ENCODE data around the gene SRBD1. TPM values are rescaled to one million over a fixed set of nuclear protein-coding genes. Genes with fewer than 3 reads are reported as not detected.

Gene SRBD1
- total RNA-seq, 4 donors from 2014 or later = 13.5 to 36.2 (median 26.8) TPM

DNA sequence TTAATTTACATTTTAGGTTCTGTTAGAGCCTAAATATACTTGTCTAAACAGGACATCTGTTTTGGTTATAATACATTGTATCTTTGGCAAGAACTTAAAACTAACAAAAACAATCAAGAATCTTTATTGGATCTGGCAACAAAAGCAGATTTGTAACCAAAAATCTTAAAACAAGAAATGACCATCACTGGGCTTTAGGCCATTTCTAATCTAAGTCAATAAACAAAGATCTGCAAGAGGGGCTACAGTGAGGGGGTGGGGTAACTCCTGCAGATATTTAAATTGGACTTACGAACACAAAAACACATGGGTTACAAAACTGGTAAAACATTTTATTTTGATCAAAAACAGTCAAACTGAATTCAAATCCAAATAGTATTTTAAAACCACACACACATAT is 77.3 kb downstream of the SRBD1 start:
- Histone ChIP-seq H3K4me3 (no peak overlapping the region), H3K27ac (no peak overlapping the region), H3K36me3 (no peaks in the 10 kb centered on the region), H3K4me1 (no peaks in the 10 kb centered on the region), H3K9me3 (no peaks in the 10 kb centered on the region), H3K27me3 (no peaks in the 10 kb centered on the region)
- TF ChIP-seq POLR2AphosphoS5 (IDR thresholded peaks at IDR 0.05) = no peak
- TF ChIP-seq, protein P1, sequence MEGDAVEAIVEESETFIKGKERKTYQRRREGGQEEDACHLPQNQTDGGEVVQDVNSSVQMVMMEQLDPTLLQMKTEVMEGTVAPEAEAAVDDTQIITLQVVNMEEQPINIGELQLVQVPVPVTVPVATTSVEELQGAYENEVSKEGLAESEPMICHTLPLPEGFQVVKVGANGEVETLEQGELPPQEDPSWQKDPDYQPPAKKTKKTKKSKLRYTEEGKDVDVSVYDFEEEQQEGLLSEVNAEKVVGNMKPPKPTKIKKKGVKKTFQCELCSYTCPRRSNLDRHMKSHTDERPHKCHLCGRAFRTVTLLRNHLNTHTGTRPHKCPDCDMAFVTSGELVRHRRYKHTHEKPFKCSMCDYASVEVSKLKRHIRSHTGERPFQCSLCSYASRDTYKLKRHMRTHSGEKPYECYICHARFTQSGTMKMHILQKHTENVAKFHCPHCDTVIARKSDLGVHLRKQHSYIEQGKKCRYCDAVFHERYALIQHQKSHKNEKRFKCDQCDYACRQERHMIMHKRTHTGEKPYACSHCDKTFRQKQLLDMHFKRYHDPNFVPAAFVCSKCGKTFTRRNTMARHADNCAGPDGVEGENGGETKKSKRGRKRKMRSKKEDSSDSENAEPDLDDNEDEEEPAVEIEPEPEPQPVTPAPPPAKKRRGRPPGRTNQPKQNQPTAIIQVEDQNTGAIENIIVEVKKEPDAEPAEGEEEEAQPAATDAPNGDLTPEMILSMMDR (IDR thresholded peaks at IDR 0.05) = no peak
- TF ChIP-seq EP300 (IDR thresholded peaks at IDR 0.05; ENCODE audit: low read depth) = no peak
- TF ChIP-seq POLR2A (IDR thresholded peaks at IDR 0.05) = no peak
- in situ Hi-C loops (cut with MboI; ENCODE audit: low pct_ligation_motif_present in 1 of 4, low pct_unique_long_range_greater_than_20kb in 1 of 4, low sequenced_read_pairs in 3 of 4) (no loop called here), intact Hi-C loops (cut with DNase I; ENCODE audit: low total_unique reads) (no loop called here)
- 69 to 90% methylated on average over 1 of the region's 1 CpG for WGBS, 2 donors (ENCODE audit: low coverage in 1 of 2)
- DNase-seq = no peak

DNA sequence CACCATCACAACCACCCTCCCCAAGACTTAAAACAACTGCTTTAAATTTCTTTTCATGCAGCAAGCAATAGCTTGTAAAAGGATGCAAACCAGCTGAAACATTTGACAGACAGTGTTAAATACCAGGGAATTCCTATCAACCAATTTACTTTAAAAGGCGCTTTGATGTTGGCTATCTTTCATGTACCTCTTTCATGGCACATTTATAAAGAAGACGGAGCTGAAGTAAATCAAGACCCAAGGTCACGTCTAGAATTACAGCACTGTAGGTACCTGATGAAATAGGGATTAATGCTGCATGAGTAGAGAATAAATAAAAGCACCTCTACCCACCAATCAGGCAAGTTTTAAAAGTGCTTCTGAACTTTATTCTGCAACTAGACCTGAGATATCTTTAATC is 78.9 kb downstream of the SRBD1 start:
- in situ Hi-C loops (cut with MboI; ENCODE audit: low pct_ligation_motif_present in 1 of 4, low pct_unique_long_range_greater_than_20kb in 1 of 4, low sequenced_read_pairs in 3 of 4) (no loop called here), intact Hi-C loops (cut with DNase I; ENCODE audit: low total_unique reads) (no loop called here)
- DNase-seq = no peak

DNA sequence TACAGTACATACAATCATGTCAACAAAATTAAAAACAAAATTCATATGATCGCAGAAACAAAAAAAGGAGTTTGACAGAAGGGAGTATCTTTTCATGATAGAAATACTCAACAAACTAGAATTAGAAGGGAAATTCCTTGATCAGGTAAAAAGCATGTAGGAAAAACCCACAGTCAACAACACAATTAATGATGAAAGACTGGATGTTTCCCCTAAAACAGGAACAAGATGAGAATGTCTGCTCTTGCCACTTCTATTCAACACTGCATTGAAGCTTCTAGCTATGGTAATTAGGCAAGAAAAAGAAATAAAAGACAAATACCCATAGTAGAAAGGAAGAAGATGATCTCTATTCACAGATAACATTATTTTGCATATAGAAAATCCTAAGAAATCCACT is 87.1 kb downstream of the SRBD1 start:
- Histone ChIP-seq H3K27me3 (no peaks in the 10 kb centered on the region), H3K4me3 (no peak overlapping the region), H3K36me3 (peaks cover 0 to 4% (median 0%) of the 10 kb centered on the region in 4 donors), H3K9me3 (peaks cover 0 to 2% of the 10 kb centered on the region in 2 donors), H3K4me1 (no peaks in the 10 kb centered on the region), H3K27ac (no peak overlapping the region)
- intact Hi-C loops (cut with DNase I; ENCODE audit: low total_unique reads) (no loop called here), in situ Hi-C loops (cut with MboI; ENCODE audit: low pct_ligation_motif_present in 1 of 4, low pct_unique_long_range_greater_than_20kb in 1 of 4, low sequenced_read_pairs in 3 of 4) (no loop called here)
- TF ChIP-seq POLR2A (IDR thresholded peaks at IDR 0.05) (no peak), EP300 (IDR thresholded peaks at IDR 0.05; ENCODE audit: low read depth) (no peak), POLR2AphosphoS5 (IDR thresholded peaks at IDR 0.05) (no peak)
- TF ChIP-seq, protein P1 (IDR thresholded peaks at IDR 0.05) = no peak
- WGBS, 2 donors (ENCODE audit: low coverage in 1 of 2) = 100% methylated on average over 1 of the region's 1 CpG
- no peak for DNase-seq

More for the DNA sequence above, 78.9 kb downstream of the SRBD1 start:
- Histone ChIP-seq H3K27me3 (no peaks in the 10 kb centered on the region), H3K9me3 (no peaks in the 10 kb centered on the region), H3K4me3 (no peak overlapping the region), H3K4me1 (no peaks in the 10 kb centered on the region), H3K27ac (no peak overlapping the region), H3K36me3 (no peaks in the 10 kb centered on the region)
- TF ChIP-seq, protein P1 (IDR thresholded peaks at IDR 0.05) = no peak
- TF ChIP-seq POLR2A (IDR thresholded peaks at IDR 0.05) (no peak), EP300 (IDR thresholded peaks at IDR 0.05; ENCODE audit: low read depth) (no peak), POLR2AphosphoS5 (IDR thresholded peaks at IDR 0.05) (no peak)
- 98 to 100% methylated on average over 3 of the region's 3 CpGs for WGBS, 2 donors (ENCODE audit: low coverage in 1 of 2)

DNA sequence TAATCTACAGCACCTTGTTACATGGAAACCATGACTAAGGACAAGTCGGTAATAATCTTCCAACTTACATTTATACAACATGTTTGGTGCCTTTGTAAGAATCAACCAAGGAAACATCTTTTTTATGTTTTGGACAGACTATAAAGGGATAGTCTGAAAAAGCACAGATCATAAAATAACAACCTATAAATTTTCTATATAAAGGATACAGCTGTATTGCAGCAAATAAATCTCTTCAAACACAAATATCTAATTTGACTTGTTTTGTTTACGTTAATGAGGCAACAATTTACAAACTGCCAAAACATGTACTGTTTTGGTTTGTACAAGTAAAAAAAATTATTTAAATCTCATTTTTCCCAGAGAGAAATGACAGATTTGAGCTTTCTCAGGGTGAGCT is 92.5 kb downstream of the SRBD1 start:
- intact Hi-C loops (cut with DNase I; ENCODE audit: low total_unique reads) (no loop called here), in situ Hi-C loops (cut with MboI; ENCODE audit: low pct_ligation_motif_present in 1 of 4, low pct_unique_long_range_greater_than_20kb in 1 of 4, low sequenced_read_pairs in 3 of 4) (no loop called here)
- Histone ChIP-seq H3K4me3 (no peak overlapping the region), H3K36me3 (peaks cover 0 to 4% (median 0%) of the 10 kb centered on the region in 4 donors), H3K9me3 (no peaks in the 10 kb centered on the region), H3K27ac (no peak overlapping the region), H3K27me3 (no peaks in the 10 kb centered on the region), H3K4me1 (no peaks in the 10 kb centered on the region)
- TF ChIP-seq POLR2A (IDR thresholded peaks at IDR 0.05) (no peak), POLR2AphosphoS5 (IDR thresholded peaks at IDR 0.05) (no peak), EP300 (IDR thresholded peaks at IDR 0.05; ENCODE audit: low read depth) (no peak)
- TF ChIP-seq, protein P1 (IDR thresholded peaks at IDR 0.05) = no peak
- no peak for DNase-seq
- 58 to 75% methylated on average over 2 of the region's 2 CpGs for WGBS, 2 donors (ENCODE audit: low coverage in 1 of 2)

Measured in transverse colon (tissue), 4 donors.